ENCODE results near the gene ATP2B3.

The ATP2B3 gene

DNA sequence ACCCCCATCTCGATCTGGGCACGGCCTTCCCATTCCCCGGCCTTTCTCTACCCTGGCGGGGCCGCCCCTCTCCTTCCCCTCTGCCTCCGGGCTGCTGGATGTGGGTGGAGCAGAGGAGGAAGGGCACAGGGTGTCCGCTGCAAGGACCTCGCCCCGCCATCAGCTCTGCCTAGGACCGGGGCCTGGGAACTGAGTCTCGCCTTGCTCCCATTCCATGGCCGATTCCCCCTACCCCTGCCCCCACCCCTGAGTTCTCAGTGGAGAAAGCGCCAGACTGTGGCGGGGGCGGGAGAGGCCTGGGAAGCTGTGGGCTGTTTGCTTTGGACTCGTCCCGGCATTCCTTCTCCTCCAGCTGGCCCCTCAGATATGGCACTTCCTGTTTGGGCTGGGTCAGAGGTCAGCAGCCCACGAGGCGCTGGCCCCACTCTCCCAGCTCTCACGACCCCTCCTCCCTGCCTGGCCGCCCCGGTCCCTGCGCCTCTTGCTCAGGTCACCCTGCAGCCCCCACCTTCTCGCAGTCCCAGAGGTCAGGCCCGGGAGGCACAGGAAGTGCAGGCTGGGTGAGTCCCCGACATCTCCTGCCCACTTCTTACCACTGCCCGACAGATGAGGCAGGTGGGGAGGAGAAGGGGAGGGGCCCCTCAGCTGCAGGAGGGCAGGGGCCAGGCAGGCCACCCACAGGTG lies 29.1 kb upstream of the ATP2B3 start:
- DNase-seq (ENCODE audit: low read depth): no peak

DNA sequence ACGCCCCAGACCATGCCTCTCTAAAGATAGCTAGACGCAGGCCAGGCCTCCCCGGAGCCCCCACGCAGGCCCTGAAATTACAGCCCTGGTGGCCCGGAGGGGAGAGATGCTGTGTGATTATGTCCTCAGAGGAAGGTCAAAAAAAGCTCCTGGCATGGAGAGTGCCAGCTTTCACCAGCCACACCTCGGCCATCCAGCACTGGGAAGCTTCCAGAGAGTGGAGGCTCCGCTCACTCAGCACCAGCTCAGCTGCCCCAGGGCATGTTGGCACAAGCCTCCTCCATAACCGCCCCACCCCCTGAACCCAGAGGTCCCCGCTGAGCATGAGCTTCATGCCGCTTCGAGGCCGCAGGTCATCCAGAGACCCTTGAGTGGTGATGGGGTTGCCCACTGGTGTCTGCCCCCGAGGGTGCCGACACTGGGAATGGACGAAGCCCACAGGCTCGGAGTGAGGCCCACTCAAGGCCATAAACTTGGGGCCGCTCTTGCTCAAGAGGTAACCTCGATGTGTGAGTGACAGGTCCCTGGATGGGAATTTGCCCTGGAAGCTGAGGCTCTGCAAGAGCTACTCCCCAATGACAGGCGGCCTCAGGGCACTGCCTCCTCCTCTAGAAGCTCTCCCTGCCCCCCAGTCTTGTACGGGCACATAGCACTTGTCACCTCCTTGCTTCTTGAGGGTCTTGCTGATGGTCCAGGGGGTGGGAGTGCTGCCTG lies 27.1 kb upstream of the ATP2B3 start:
- no peak for DNase-seq (ENCODE audit: low read depth)

DNA sequence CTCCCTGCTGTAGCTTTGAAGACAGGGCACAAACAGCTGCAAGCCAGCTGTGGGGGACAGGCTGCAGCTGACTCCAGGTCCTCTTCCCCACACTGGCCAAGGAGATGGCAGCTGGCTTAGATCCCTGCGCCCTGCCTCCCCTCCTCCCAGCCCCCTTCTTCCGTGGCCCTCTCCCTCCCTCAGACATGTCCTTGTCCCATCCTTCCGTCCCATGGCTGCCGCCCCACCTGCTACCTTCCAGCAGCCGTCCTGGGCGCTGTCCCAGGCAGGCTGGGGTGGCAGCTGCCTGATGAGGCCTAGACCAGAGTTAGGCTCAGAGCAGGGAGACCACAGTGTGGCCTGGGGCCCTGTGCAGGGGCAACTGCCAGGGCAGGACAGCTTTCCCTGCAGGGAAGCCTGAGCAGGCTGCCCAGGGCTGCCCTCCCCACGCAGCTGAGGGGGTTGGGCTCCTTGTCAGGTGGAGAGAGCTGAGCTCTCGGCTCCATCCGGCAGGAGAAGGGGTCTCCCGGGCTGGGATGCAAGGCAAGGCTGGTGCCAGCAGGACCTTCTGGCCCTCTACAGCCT lies 26.0 kb upstream of the ATP2B3 start:
- DNase-seq (ENCODE audit: low read depth): no peak

DNA sequence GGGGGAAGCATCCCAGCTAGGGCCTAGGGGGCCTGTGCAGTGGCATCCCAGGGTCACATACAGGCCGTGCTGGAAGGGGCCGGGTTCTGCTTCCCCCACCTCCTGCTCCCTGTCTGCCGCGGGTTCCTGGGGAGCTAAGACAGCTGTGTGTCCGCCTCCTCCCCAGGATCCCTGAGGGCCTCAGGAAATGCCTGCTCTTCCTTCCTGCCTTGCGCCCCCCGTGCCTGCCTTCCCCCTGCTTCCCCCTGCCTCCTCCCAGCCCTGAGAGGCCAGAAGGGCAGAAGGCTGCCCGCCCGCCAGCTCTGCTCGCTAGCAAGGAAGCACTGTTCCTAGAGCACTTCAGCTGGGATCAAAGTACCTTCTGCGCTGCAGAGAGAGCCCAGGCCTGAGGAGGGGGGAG lies 25.5 kb upstream of the ATP2B3 start:
- no peak for DNase-seq (ENCODE audit: low read depth)

DNA sequence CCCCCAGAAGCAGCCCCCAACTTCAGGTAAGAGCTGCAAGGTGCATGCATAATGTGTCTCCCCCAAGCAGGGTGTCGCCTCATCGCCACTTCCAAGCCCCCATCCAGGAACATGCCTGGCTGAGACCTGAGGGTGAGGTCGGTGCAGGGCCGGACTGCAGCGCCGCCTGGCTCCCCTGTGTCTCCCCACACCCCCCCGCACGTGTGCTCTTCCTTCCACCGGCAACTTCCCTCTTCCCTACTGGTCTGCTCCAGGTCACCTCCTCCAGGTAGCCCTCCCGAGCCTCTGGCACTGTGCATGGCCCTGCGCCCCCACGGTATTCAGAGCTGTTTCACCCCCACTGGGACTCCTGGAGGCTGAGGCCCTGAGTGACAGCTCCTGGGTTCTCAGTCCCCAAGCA lies 24.9 kb upstream of the ATP2B3 start:
- DNase-seq (ENCODE audit: low read depth): no peak

DNA sequence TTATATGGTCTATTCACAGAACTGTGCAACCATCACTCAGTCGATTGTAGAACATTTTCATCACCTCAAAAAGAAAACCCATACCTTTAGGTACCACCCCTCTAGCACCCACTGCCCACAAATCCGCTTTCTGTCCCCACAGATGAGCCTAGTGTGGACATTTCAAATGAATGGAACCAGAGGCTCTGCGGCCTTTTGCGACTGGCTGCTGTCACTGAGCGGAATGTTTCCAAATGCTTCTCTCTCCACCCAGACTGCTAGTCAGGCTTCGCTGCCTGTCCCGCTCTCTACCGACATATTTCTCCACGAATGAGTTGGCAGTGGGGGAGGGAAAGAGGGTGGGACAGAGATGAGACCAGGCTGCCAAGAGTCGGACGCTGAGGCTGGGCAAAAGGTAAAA lies 24.4 kb upstream of the ATP2B3 start:
- no peak for DNase-seq (ENCODE audit: low read depth)

DNA sequence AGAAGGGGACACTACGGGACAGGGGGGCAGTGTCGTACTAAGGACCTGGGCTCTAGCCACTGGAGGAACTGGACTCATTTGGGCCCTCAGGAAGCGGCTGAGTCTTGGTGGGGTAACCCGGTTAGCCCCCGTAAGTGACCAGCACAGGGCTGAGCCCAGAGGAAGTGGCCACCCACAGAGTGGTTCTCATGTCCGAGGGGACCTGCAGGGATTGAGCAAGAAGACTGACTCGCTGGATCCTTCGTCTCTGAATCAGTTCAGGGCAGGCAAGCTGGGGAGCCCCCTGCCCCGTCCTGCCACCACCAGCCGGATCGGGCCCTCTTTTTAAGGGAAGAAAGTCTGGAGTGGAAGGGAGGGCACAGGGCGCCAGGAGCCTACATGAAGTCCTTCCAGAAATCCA lies 23.4 kb upstream of the ATP2B3 start:
- DNase-seq (ENCODE audit: low read depth): no peak

DNA sequence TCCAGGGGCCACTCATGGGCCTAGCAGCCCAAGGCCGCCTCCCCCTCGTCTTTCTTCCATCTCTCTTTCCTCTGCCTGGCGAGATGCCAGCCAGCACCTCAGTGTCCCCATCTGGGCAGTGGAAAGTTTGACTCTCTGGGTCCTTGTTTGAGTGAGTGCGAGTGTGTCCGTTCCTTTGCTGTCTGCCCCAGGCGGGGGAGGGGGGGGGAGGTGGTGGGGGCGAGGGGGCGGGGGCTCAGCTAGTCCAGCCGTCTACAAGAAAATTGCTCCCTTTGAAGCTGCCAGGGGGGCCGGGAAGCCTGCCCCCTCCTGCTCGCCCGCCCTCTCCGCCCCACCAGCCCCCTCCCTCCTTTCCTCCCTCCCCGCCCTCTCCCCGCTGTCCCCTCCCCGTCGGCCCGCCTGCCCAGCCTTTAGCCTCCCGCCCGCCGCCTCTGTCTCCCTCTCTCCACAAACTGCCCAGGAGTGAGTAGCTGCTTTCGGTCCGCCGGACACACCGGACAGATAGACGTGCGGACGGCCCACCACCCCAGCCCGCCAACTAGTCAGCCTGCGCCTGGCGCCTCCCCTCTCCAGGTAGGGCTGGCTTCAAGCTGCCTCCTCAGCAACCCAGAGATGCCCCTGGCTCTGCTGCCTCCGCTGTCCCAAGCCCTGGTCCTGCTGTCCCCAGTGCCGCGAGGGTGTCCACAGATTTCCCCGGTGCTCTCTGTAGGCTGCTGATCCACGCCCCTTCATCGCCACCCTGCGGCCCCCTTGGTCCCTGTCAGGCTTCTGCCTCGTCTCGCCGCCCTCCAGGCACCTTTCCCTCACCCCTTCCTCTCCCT lies 22.7 kb upstream of the ATP2B3 start, which contains the start of gene BGN:
BGN (plus strand) TSS at position 440 of the 821 bp plus-strand sequence. CDS start 9,652 bp downstream, outside the sequence.
- DNase-seq (ENCODE audit: low read depth): no peak

DNA sequence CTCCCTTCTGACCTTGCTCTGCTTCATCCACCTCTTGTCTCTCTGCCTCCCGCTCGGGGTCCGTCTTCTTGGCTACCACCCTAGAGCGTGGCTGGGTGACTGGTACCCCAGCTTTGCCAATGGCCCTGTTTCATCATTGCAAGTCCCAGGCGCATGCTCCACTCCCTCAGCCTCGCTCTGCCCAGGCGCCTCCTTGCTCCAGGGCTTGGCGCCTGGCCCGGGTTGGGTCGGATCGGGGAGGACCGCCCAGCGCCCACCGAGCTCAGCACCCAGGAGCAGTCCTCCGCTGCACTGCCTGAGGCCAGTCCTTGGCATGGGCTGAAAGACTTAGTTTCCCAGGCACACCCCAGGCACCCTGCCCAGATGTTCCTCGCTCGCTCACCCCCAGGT lies 22.1 kb upstream of the ATP2B3 start:
- DNase-seq (ENCODE audit: low read depth): no peak

DNA sequence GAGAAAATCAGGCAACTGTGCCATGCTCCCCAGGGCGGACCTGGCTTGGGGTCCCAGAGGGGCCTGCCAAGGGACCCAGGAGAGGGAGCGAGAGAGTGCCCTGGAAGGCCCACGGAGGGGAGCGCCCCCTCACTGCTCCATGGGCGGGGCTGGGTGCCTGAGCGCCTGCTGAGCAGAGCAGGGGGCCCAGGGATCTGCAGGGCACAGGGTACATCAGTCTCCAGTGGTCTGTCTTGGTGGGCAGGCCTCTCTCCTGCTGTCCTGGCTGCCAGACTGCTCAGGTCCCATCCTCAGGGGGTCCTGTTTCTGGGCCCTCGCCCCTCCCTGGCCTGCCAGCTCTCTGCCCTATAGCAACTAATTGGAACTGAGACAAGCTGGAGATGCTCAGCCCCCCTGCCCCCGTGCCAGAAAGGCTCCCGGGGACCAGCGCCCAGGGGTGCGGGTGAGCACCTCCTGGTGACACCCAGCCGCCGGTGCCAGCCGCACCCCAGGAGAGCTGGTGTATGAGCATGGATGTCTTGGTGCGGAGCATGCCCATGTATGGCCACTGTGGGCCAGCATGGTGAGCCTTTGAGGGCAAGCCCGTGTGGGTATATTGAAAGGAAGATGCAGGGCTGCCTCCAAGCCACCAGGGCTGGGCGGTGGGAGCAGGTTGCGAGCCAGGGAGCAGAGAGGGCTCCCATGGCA lies 21.4 kb upstream of the ATP2B3 start:
- DNase-seq (ENCODE audit: low read depth): no peak

DNA sequence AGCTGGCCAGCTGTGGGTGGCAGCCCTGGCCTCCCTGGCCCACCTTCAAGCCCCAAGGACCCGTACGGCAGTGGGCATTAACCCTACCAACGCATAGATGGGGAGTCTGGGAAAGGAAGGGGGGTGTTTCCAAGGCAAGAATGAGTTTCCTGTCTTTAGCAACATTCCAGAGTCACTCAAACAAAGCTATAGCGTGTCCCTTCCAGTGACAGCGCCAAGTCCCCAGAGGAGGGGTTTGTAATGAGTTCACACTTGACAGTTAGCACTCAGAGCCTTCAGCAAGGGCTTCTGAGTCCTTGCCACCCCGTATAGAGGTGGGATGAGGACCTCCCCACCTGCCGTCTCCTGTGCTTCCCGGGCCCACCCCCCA lies 20.9 kb upstream of the ATP2B3 start:
- DNase-seq (ENCODE audit: low read depth): no peak

DNA sequence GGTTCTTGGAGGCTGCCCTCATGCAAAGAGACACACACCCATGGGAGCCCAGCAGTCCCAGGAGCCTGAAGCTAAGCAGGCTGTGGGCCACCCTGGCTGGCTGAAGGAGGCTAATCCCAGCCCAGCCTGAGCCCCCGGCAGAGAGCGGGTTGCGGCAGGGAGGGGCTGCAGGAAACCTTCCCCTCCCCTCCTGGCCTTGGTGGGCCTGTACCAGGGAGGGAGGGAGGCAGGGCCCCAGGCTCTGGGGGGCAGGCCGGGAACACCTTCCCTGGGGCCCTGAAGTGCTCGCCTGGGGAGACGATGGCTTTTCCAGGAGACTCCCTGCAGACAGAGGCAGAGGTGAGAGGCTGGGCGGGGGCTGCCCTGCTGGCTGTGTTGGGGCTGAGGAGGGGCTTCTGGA lies 19.0 kb upstream of the ATP2B3 start:
- DNase-seq (ENCODE audit: low read depth): no peak

DNA sequence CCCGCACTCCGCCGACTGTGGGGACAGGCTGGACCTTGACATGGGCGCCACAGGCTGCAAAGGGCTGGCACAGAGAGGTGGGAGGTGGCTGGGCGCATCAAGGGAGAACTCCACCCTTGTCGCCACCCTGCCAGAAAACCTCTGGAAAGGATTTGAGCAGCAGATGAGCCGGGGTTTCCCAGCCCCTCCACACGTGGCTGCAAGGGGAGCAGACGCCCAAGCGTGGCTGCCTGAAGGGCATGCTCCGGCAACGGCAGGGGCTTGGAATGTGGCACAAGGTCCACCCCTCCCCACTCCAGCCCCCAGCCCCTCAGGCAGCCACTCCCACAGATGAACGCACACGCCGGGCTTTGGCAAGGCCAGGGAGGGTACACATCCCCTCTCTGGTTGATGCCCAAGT lies 18.1 kb upstream of the ATP2B3 start:
- DNase-seq (ENCODE audit: low read depth): no peak

DNA sequence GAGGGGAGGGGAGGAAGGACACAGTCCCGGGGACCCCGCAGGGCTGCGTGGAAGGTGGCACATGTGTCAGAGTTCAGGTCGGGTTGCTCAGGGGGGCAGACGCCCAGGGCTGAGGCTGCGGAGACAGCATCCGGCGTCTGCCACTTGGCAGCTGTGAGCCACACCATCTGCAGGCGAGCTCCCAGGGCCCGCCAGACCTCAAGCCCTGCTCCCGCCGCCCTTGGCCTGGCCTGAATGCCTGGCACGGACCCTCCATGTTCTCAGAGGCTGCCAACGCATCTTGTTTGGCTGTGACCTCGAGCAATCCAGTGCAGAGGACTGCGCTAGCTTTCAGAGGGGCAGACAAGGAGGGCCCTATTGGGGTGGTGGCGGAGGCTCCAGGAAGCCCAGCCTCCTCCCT lies 17.6 kb upstream of the ATP2B3 start:
- DNase-seq (ENCODE audit: low read depth): no peak

DNA sequence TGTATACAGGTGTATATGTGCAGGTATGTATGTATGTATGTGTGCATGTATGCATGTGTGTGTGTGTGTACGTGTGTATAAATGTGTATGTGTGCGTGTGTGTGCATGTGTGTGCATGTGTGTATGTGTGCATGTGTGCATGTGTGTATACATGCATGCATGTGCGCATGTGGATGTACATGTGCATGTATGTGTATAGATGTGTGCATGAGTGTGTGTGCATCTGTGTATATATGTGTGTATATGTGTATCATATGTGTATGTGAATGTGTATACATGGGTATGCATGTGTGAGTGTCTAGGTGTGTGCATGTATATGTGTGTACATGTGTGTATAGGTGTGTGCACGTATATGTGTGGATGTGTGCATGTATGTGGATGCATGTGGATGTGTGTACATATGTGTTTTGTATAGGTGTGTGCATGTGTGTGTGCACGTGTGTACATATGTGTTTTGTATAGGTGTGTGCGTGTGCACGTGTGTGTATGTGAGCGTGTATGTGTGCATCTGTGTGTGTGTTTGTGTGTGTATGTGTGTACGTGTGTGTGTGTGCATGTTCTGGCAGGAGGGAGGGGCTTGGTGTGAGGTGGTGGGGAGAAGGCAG lies 16.7 kb upstream of the ATP2B3 start:
- DNase-seq (ENCODE audit: low read depth): no peak

DNA sequence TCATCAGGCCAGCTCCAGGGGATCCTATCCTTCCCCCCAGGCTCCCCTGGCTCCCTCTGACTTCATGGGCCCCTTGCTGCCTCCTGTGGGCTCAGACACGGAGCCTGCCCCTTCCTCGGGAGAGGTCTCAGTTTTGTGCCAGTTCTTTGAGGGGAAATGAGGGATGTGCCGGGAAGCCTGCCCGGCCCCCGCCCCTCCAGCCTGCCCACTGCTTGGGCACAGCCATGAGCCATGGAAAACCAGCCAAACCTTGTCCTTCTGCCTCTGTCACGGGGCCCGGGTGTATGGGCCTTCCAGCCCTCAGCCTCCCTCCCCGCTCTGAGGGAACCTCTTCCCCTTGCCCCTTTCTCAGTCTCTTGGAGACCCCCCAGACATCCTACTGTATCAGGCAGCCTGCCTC lies 15.9 kb upstream of the ATP2B3 start:
- no peak for DNase-seq (ENCODE audit: low read depth)

DNA sequence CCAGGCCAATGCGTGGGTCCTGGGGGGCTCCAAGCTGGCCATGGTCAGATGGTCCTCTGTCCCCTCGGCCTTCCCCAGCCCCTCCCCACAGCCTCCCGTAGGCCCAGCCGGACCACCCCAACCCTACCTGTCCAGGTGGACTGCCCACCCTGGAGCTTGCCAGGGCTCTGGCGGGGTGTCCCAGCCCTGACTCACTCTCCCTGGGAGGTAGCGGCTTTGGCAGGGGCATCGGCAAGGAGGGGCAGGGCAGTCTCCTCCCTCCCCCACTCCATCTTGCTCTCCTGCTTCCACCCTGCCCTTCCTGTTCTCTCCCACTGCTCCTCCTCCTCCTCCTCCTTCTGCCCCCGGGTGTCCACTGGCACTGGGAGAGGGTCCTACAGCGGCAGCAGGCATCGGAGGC lies 15.3 kb upstream of the ATP2B3 start:
- no peak for DNase-seq (ENCODE audit: low read depth)

DNA sequence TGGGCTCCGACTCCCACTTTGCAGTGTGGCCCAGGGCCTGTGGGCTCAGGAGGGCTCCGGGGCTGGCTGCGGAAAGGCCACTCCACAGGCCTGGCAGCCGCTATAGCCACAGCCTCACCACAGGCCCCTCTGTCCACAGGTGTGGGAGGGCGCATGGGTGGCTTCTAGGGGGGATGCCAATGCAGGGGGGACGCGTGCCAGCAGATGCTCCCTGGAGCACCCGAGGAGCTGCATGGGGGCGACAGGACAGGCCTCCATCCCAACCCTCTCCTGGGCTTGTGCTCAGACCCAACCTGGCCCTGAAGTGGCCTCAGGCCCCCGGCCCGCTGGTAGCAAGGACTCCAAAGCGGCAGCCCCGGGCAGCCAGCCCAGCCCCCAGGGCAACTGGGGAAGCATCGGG lies 14.6 kb upstream of the ATP2B3 start:
- no peak for DNase-seq (ENCODE audit: low read depth)

DNA sequence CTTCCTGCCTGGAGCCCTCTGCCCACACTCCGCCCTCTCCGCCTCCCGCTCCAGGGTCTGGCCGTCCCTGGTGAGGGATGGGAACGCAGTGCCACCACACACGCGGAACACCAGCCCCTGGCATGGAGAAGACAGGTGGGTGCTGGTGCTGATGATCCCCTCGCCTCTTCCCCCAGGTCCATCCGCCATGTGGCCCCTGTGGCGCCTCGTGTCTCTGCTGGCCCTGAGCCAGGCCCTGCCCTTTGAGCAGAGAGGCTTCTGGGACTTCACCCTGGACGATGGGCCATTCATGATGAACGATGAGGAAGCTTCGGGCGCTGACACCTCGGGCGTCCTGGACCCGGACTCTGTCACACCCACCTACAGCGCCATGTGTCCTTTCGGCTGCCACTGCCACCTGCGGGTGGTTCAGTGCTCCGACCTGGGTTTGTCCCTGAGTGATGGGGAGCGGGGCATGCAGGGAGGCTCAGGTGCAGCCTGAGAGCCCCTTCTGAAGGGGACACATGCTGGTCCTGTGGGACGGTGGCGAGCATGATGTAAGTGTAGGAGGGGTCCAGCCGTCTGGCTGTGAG lies 12.9 kb upstream of the ATP2B3 start:
- DNase-seq (ENCODE audit: low read depth): no peak

DNA sequence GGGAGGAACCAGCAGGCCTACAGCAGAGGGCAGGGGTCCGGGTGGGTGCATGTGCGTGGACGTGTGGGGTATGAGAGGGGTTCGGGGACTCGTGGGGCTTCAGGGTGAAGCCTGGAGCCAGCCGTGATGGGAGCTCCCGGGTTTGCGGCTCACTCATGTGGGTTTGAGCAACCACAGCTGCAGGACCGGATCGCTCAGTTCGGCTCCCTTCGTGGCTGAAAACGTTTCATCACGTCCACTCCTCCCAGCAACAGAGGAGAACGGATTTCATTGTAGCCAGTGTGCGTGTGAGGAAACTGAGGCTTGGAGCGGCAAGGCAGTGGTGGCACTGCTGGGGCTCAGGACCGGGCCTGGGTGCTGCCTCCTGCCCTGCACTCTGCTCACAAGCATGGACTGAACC lies 12.1 kb upstream of the ATP2B3 start:
- no peak for DNase-seq (ENCODE audit: low read depth)

DNA sequence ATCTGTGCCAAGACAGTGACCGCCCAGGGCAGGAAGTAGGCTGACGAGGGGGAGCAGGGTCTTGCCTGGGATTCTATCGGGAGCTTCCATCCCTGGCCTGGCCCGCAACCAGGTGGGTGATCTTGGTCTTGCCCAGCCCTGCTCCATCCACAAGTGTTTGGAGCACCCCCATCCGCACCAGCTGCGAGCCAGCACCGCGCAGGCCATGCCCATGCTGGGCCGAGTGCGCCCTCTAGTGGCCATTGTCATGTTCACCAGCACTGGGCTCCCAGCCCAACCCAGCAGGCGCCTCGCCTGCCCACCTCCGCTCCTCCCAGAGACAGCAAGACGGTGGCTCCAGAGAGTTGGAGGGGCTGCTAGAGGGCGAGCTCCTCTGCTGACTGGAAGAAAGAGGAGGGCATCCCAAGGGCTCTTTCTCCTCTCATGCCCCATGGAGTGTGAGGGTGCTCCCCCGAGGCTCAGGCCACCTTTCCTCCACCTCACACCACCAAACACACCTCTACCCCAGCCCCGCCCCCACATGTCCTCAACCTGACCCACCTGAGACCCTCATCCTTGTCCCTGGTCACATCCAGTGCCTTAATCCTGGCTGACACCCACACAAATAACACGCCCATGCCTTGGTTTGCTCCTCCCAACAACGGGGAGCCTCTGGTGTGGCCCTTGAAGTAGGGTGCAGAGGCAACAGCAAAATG lies 9.8 kb upstream of the ATP2B3 start:
- peak; percentile 62 for DNase-seq (ENCODE audit: low read depth)
